Transverse colon (tissue), 4 donors: ENCODE measurements around the gene ATP1A3. TPM values are rescaled to one million over a fixed set of nuclear protein-coding genes. Genes with fewer than 3 reads are reported as not detected.

Experiments
- DNase-seq: peaks from one replicate; pipeline ENCODE4 v3.0.0-alpha.2; 2019
- H3K27ac ChIP-seq, 4 donors: fragments of 200-600 bp; sonication (generic); 2 replicates each; pipeline ENCODE4 v1.5.1; 2016 to 2018; ENCODE audit warnings: inconsistent platforms in 4 of 4
- H3K27me3 ChIP-seq: fragments of 200-600 bp; sonication (generic); 2 replicates; pipeline ENCODE4 v1.5.1; 2017; ENCODE audit warnings: inconsistent platforms
- H3K36me3 ChIP-seq, 4 donors: fragments of 200-600 bp; sonication (generic); 2 replicates each; pipeline ENCODE4 v1.5.1; 2017 to 2019; ENCODE audit warnings: inconsistent platforms in 4 of 4
- H3K4me1 ChIP-seq, 4 donors: fragments of 200-600 bp; sonication (generic); 2 replicates each; pipeline ENCODE4 v1.5.1; 2017 to 2020; ENCODE audit warnings: inconsistent platforms in 4 of 4
- H3K4me3 ChIP-seq, 4 donors: fragments of 200-600 bp; sonication (generic); 1 replicate in 1 of 4; 2 replicates in 3 of 4; pipeline versions ENCODE4 v1.5.1 to v1.6.1; 2017 to 2019; ENCODE audit warnings: inconsistent platforms in 4 of 4
- H3K9me3 ChIP-seq, 2 donors: fragments of 200-600 bp; sonication (generic); 2 replicates each; pipeline ENCODE4 v1.5.1; 2017 to 2019; ENCODE audit warnings: inconsistent platforms in 2 of 2
- EP300 ChIP-seq: sonication (generic); formaldehyde crosslinking; IDR thresholded peaks from one replicate; pipeline ENCODE4 v1.6.1; 2017; ENCODE audit warnings: antibody characterized with exemption, low read depth
- POLR2A ChIP-seq: fragments of 450-650 bp; IDR thresholded peaks from one replicate; pipeline ENCODE4 v1.6.1; 2016; ENCODE audit warnings: antibody characterized with exemption, mild to moderate bottlenecking, moderate library complexity
- POLR2AphosphoS5 ChIP-seq, 3 donors: sonication (generic); formaldehyde crosslinking; IDR thresholded peaks; one replicate each; pipeline ENCODE4 v1.6.1; 2016; ENCODE audit warnings: antibody characterized with exemption in 3 of 3
- WGBS, 2 donors: methylation state at CpG; one replicate each; pipeline ENCODE4 v1.1.5; 2018; ENCODE audit warnings: low coverage in 1 of 2; 5-methylcytosine and 5-hydroxymethylcytosine counted together
- in situ Hi-C, 4 donors: fragments of 200-750 bp; cut with MboI; loops; one replicate each; pipeline versions ENCODE4 v1.15.0 to v1.15.1; 2017; ENCODE audit warnings: low sequenced_read_pairs in 3 of 4, low pct_ligation_motif_present in 1 of 4, low pct_unique_long_range_greater_than_20kb in 1 of 4
- intact Hi-C: fragments of 100-400 bp; cut with DNase I; formaldehyde crosslinking; loops from one replicate; pipeline ENCODE4 v1.15.1; 2023; ENCODE audit warnings: low total_unique reads
- total RNA-seq, 4 donors: library from RNA; depleted of rRNA; stranded (reverse); fragments of >200 nt; gene quantifications; one replicate each; pipeline ENCODE4 v1.1.0, GENCODE V29; 2016
- TF ChIP-seq, protein P1 (sequence below), 5 experiments: fragments of 200-600 bp in 3 of 5; fragments of 450-650 bp in 2 of 5; sonication (generic) in 3 of 5; IDR thresholded peaks; 1 replicate in 2 of 5; 2 replicates in 3 of 5; pipeline ENCODE4 v1.5.1; 2016 to 2017; ENCODE audit warnings: antibody characterized with exemption in 5 of 5, inconsistent platforms in 3 of 5, mild to moderate bottlenecking in 2 of 5, moderate library complexity in 1 of 5

ATP1A3 gene
- total RNA-seq, 4 donors from 2014 or later = 0.20 to 1.1 (median 1.1) TPM; not detected in 1

DNA sequence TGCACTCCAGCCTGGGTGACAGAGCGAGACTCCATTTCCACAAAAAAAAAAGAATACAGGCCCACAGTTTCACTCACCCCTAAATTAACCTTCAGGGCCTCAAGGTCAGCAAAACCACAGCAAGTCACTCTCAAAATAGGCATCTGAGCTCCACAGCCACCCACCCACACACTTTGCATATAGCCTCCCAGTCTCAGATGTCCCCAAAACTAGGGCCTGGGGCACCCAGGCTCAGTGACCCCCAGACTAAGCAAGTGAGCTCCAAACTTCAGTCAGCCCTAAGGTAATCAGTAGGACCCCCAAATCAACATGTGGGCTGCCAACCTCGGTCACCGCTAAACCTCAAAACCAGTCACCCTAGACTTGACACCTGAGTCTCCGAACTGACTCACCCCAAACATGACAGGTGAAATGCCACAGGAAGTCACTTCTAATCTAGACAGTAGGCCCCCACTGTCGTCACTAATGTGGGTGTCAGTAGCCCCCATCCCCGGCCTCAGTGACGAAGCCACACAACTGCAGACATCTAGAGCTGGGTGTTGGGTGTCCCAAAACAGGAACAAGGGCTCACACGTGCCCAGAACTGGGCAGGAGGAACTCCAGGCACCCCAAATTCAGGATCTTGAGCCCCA is 48.8 kb downstream of the ATP1A3 start:
- Histone ChIP-seq H3K36me3 (no peaks in the 10 kb centered on the region), H3K27ac (peak overlapping the region in 3 of 4 donors; percentile 34 to 64 (median 45)), H3K27me3 (peaks cover 12% of the 10 kb centered on the region), H3K4me1 (peaks cover 6 to 20% (median 10%) of the 10 kb centered on the region in 4 donors), H3K4me3 (no peak overlapping the region), H3K9me3 (no peaks in the 10 kb centered on the region)
- intact Hi-C loops = no loop called here
- TF ChIP-seq POLR2A (no peak), POLR2AphosphoS5 (IDR thresholded peaks at IDR 0.05) (no peak), EP300 (no peak)
- TF ChIP-seq, protein P1, sequence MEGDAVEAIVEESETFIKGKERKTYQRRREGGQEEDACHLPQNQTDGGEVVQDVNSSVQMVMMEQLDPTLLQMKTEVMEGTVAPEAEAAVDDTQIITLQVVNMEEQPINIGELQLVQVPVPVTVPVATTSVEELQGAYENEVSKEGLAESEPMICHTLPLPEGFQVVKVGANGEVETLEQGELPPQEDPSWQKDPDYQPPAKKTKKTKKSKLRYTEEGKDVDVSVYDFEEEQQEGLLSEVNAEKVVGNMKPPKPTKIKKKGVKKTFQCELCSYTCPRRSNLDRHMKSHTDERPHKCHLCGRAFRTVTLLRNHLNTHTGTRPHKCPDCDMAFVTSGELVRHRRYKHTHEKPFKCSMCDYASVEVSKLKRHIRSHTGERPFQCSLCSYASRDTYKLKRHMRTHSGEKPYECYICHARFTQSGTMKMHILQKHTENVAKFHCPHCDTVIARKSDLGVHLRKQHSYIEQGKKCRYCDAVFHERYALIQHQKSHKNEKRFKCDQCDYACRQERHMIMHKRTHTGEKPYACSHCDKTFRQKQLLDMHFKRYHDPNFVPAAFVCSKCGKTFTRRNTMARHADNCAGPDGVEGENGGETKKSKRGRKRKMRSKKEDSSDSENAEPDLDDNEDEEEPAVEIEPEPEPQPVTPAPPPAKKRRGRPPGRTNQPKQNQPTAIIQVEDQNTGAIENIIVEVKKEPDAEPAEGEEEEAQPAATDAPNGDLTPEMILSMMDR (IDR thresholded peaks at IDR 0.05) = no peak
- WGBS, 2 donors = 65 to 100% methylated on average over 1 to 8 of the region's 8 CpGs
- peak; percentile 83 for DNase-seq
- in situ Hi-C loops = loop anchor here in 1 of 4 donors (5.0 kb wide), 1 partner anchor 73 kb away; no protein-coding TSS in a partner anchor

DNA sequence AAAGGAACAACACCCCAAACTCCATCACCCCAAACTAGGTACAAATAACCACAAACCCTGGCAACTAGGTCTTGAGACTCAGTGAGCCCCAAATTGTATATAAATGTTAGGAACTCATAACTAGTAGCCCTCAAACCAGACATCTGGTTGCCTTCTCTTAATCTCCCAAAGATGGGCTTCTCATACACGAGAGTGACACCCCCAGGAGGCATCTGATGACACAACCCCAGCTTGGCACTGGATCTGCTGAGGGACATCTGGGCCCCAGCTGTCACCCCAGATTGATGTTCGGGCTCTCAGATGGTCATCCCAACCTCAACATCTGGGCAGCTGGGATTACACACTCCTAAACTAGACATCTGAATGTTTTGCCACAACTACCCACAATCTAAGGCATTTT is 49.7 kb downstream of the ATP1A3 start:
- in situ Hi-C loops = no loop called here
- Histone ChIP-seq H3K9me3 (no peaks in the 10 kb centered on the region), H3K36me3 (no peaks in the 10 kb centered on the region), H3K4me1 (peaks cover 6 to 27% (median 15%) of the 10 kb centered on the region in 4 donors), H3K27ac (peak overlapping the region; percentile 31 to 64 (median 38)), H3K4me3 (no peak overlapping the region), H3K27me3 (peaks cover 19% of the 10 kb centered on the region)
- no peak for TF ChIP-seq POLR2A
- TF ChIP-seq, protein P1 (IDR thresholded peaks at IDR 0.05) = no peak
- TF ChIP-seq POLR2AphosphoS5 (IDR thresholded peaks at IDR 0.05) = no peak
- TF ChIP-seq EP300 = no peak
- DNase-seq = no peak
- intact Hi-C loops = no loop called here
- 48% methylated on average over 2 of the region's 2 CpGs; no CpG with 5 or more reads in 1 of the 2 donors for WGBS, 2 donors

- Histone ChIP-seq H3K9me3 (no peaks in the 10 kb centered on the region), H3K27ac (peak overlapping the region in 1 of 4 donors; percentile 45), H3K4me1 (peaks cover 6 to 27% (median 15%) of the 10 kb centered on the region in 4 donors), H3K27me3 (peaks cover 19% of the 10 kb centered on the region), H3K36me3 (no peaks in the 10 kb centered on the region), H3K4me3 (peak overlapping the region in 1 of 4 donors; percentile 60)
- intact Hi-C loops (no loop called here), in situ Hi-C loops (no loop called here)
- WGBS, 2 donors = 88 to 100% methylated on average over 4 to 9 of the region's 9 CpGs
- DNase-seq = no peak
- TF ChIP-seq POLR2AphosphoS5 (IDR thresholded peaks at IDR 0.05) = no peak
- TF ChIP-seq, protein P1 (IDR thresholded peaks at IDR 0.05) = no peak
- no peak for TF ChIP-seq POLR2A
- TF ChIP-seq EP300 = no peak
These were observed 52.4 kb downstream of the ATP1A3 start for GRCh38 chr19:41941410-41942202.

DNA sequence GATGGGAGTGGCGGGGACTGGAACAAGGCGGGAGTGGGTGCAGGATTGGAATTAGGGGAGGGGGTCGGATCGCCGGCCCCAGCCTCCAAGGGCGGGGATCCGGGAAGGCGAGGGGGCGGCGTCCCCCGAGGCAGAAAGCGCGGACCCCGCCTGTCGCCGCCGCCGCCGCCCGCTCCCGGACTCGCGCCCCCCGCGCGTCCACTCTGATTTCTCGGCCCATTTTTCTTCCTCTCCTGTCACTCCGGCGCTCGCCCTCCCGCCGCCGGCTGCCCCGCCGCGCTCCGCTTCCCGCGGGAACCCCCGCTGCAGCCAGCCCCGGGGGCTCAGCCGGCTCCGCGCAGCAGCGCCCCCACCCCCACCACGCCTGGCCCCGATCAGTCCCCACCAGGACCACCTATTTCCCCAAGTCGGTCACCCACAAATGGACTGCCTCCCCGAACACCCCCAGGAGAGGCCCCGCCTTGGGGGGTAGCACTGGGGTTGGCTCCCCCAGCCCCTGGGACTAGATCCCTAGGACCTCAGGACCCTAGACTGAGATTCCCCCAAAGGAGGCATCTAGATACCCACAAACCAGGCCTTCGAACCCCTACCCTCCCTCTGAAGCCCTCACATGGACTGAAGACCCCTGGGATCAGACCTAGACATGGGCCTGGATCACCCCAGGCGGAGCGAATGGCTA is 53.2 kb downstream of the ATP1A3 start:
- WGBS, 2 donors = 0 to 8% methylated on average over 1 to 51 of the region's 53 CpGs
- TF ChIP-seq POLR2A = no peak
- TF ChIP-seq POLR2AphosphoS5 (IDR thresholded peaks at IDR 0.05) = no peak
- no peak for TF ChIP-seq EP300
- TF ChIP-seq, protein P1 (IDR thresholded peaks at IDR 0.05) = no peak
- in situ Hi-C loops = no loop called here

More for the DNA sequence above, 53.2 kb downstream of the ATP1A3 start:
- no peaks in the 10 kb centered on the region for H3K9me3 ChIP-seq
- intact Hi-C loops = no loop called here
- H3K27ac ChIP-seq = peak overlapping the region; percentile 12 to 65 (median 42)
- H3K27me3 ChIP-seq = peaks cover 25% of the 10 kb centered on the region
- no peaks in the 10 kb centered on the region for H3K36me3 ChIP-seq
- no peak for DNase-seq
- H3K4me1 ChIP-seq = peaks cover 6 to 21% (median 16%) of the 10 kb centered on the region in 4 donors
- H3K4me3 ChIP-seq = peak overlapping the region; percentile 34 to 60 (median 43)
